Measurements from ENCODE around the gene PLCB1. TPM values are rescaled to one million over a fixed set of nuclear protein-coding genes. Genes with fewer than 3 reads are reported as not detected.
A peak's percentile ranks its signal among the peaks of the same experiment; 100 is the strongest.

Gene PLCB1
- total RNA-seq, 1 experiment from 2014 or later, result 4.4 TPM

- no peaks in the 10 kb centered on the region for H3K27me3 ChIP-seq (ENCODE audit: low read length)
- no peaks in the 10 kb centered on the region for H3F3A ChIP-seq (ENCODE audit: low read length, unreplicated experiment)
- H3K4me2 ChIP-seq (ENCODE audit: low read length), result no peak overlapping the region
- H4K20me1 ChIP-seq (ENCODE audit: low read length), result no peaks in the 10 kb centered on the region
- POLR2A ChIA-PET (ENCODE audit: unreplicated experiment), result no interaction called here
- CTCF ChIA-PET, result no interaction called here
- no peak overlapping the region for H3K27ac ChIP-seq (ENCODE audit: low read length)
- ATAC-seq (no peak), DNase-seq (peak; percentile 28)
- H3K9me3 ChIP-seq (ENCODE audit: low read length), result 0 out of 2 replicates have a peak, but pooled peaks cover 5% of the 10 kb centered on the region
- H3K4me1 ChIP-seq (ENCODE audit: insufficient read depth, low read length), result peaks cover 45% of the 10 kb centered on the region
- BruUV-seq (replicated peaks), result no TSS peak
- no peak overlapping the region for H2AFZ ChIP-seq (ENCODE audit: low read length)
- intact Hi-C loops (cut with micrococcal nuclease), result no loop called here
- H3K36me3 ChIP-seq (ENCODE audit: low read depth, low read length), result no peaks in the 10 kb centered on the region
- H3K4me3 ChIP-seq (ENCODE audit: low read length), result no peak overlapping the region
- TF ChIP-seq EZH2 (IDR thresholded peaks at IDR 0.05; ENCODE audit: low read length, unreplicated experiment), result no peak
- TF ChIP-seq EZH2phosphoT487 (IDR thresholded peaks at IDR 0.05; ENCODE audit: borderline replicate concordance, low read length), result no peak
- TF ChIP-seq CTCF (conservative IDR thresholded peaks at IDR 0.05; ENCODE audit: low read depth, low read length), result no peak
- no peaks in the 10 kb centered on the region for H3K9me2 ChIP-seq (replicated peaks; ENCODE audit: low read length)
- H3K79me2 ChIP-seq (ENCODE audit: low read length), result no peaks in the 10 kb centered on the region
- H3K9ac ChIP-seq (ENCODE audit: low read length), result no peak overlapping the region
These were observed 21.3 kb downstream of the PLCB1 start for GRCh38 chr20:8153281-8153908.

GRCh38 chr20:8154638-8155037, 22.6 kb downstream of the PLCB1 start:
- BruUV-seq (replicated peaks), result no TSS peak
- no peaks in the 10 kb centered on the region for H3F3A ChIP-seq (ENCODE audit: low read length, unreplicated experiment)
- no peaks in the 10 kb centered on the region for H3K79me2 ChIP-seq (ENCODE audit: low read length)
- no peaks in the 10 kb centered on the region for H3K9me2 ChIP-seq (replicated peaks; ENCODE audit: low read length)
- H3K4me2 ChIP-seq (ENCODE audit: low read length), result no peak overlapping the region
- DNase-seq (no peak), ATAC-seq (no peak)
- no peak overlapping the region for H3K9ac ChIP-seq (ENCODE audit: low read length)
- peaks cover 42% of the 10 kb centered on the region for H3K4me1 ChIP-seq (ENCODE audit: insufficient read depth, low read length)
- H3K36me3 ChIP-seq (ENCODE audit: low read depth, low read length), result no peaks in the 10 kb centered on the region
- POLR2A ChIA-PET (ENCODE audit: unreplicated experiment), result no interaction called here
- no peak for TF ChIP-seq EZH2phosphoT487 (IDR thresholded peaks at IDR 0.05; ENCODE audit: borderline replicate concordance, low read length)
- TF ChIP-seq CTCF (conservative IDR thresholded peaks at IDR 0.05; ENCODE audit: low read depth, low read length), result no peak
- TF ChIP-seq EZH2 (IDR thresholded peaks at IDR 0.05; ENCODE audit: low read length, unreplicated experiment), result no peak
- no peak overlapping the region for H2AFZ ChIP-seq (ENCODE audit: low read length)
- CTCF ChIA-PET, result no interaction called here
- 0 out of 2 replicates have a peak, but pooled peaks cover 5% of the 10 kb centered on the region for H3K9me3 ChIP-seq (ENCODE audit: low read length)
- no peak overlapping the region for H3K27ac ChIP-seq (ENCODE audit: low read length)
- H4K20me1 ChIP-seq (ENCODE audit: low read length), result no peaks in the 10 kb centered on the region
- intact Hi-C loops (cut with micrococcal nuclease), result loop anchor here (5.0 kb wide), 1 partner anchor 68 kb away; no protein-coding TSS in a partner anchor
- no peak overlapping the region for H3K4me3 ChIP-seq (ENCODE audit: low read length)
- H3K27me3 ChIP-seq (ENCODE audit: low read length), result no peaks in the 10 kb centered on the region

DNA sequence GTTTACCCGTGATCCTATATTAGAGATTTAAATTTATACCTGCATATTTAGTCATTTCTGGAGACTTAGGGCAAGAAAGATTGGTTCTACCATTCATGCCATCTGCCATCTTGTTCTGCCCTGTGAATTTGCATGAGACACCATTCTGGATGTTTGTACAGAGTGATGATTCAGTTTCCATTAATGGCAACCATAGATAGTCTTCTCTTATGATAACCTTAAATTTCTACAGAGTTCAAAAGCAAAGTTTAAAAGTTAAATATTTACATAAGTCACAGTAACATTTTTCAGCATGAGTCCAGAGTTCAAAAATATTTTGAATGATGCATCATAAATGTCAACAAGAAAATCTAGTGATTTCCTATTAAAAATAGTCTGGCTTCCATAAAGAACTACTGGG, 23.2 kb downstream of the PLCB1 start:
- ChIA-PET CTCF (no interaction called here), POLR2A (ENCODE audit: unreplicated experiment) (interaction anchor here (0.7 kb wide), 1 partner anchor 22 kb away, joined by 6 read pairs; no protein-coding TSS in a partner anchor)
- Histone ChIP-seq H3K9ac (ENCODE audit: low read length) (no peak overlapping the region), H3F3A (ENCODE audit: low read length, unreplicated experiment) (no peaks in the 10 kb centered on the region), H3K9me3 (ENCODE audit: low read length) (0 out of 2 replicates have a peak, but pooled peaks cover 5% of the 10 kb centered on the region), H3K27me3 (ENCODE audit: low read length) (no peaks in the 10 kb centered on the region), H3K4me3 (ENCODE audit: low read length) (no peak overlapping the region), H2AFZ (ENCODE audit: low read length) (no peak overlapping the region), H3K4me2 (ENCODE audit: low read length) (peak overlapping the region; percentile 39), H3K36me3 (ENCODE audit: low read depth, low read length) (no peaks in the 10 kb centered on the region), H3K27ac (ENCODE audit: low read length) (peak overlapping the region; percentile 39; the same call in 1 of the 2 replicates), H3K9me2 (replicated peaks; ENCODE audit: low read length) (no peaks in the 10 kb centered on the region), H3K4me1 (ENCODE audit: insufficient read depth, low read length) (peaks cover 42% of the 10 kb centered on the region), H3K79me2 (ENCODE audit: low read length) (no peaks in the 10 kb centered on the region), H4K20me1 (ENCODE audit: low read length) (no peaks in the 10 kb centered on the region)
- no peak for TF ChIP-seq CTCF (conservative IDR thresholded peaks at IDR 0.05; ENCODE audit: low read depth, low read length)
- ATAC-seq (peak; percentile 62), DNase-seq (peak; percentile 73)
- intact Hi-C loops (cut with micrococcal nuclease), result loop anchor here (5.0 kb wide), 1 partner anchor 67 kb away; no protein-coding TSS in a partner anchor
- BruUV-seq (replicated peaks), result no TSS peak

All from PC-3 (cell line).